ENCODE data around the gene SLC22A9.

DNA sequence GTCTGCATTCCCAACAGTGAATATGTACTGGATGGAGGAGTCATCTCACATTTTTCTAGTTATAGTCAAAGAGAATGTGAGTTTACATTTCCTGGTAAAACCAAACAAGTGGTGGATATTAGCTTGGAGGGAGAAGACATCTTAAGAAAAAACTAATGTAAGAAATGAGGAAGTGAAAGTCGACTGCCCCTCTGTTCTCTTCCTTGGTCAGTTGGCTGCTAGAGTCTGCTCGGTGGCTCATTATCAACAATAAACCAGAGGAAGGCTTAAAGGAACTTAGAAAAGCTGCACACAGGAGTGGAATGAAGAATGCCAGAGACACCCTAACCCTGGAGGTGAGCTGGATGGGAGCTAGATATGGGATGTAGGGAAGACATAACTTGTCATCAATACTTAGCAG lies 5.8 kb downstream of the SLC22A9 start:
- TF ChIP-seq, protein P1, sequence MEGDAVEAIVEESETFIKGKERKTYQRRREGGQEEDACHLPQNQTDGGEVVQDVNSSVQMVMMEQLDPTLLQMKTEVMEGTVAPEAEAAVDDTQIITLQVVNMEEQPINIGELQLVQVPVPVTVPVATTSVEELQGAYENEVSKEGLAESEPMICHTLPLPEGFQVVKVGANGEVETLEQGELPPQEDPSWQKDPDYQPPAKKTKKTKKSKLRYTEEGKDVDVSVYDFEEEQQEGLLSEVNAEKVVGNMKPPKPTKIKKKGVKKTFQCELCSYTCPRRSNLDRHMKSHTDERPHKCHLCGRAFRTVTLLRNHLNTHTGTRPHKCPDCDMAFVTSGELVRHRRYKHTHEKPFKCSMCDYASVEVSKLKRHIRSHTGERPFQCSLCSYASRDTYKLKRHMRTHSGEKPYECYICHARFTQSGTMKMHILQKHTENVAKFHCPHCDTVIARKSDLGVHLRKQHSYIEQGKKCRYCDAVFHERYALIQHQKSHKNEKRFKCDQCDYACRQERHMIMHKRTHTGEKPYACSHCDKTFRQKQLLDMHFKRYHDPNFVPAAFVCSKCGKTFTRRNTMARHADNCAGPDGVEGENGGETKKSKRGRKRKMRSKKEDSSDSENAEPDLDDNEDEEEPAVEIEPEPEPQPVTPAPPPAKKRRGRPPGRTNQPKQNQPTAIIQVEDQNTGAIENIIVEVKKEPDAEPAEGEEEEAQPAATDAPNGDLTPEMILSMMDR (IDR thresholded peaks at IDR 0.05), result no peak
- no peak for TF ChIP-seq SIN3A (IDR thresholded peaks at IDR 0.05; ENCODE audit: borderline replicate concordance, insufficient read depth, low read depth, low read length)
- no peak for TF ChIP-seq POLR2AphosphoS5 (IDR thresholded peaks at IDR 0.05; ENCODE audit: low read depth, low read length)
